ENCODE measurements around the gene SAMD14. TPM values are rescaled to one million over a fixed set of nuclear protein-coding genes. Genes with fewer than 3 reads are reported as not detected.

Gene SAMD14
- total RNA-seq (2012; rRNA removed), result 0.44 and 0.51 TPM in 2 replicates

- Histone ChIP-seq H3K4me2 (ENCODE audit: low read length) (peak within 1 kb of the TSS; percentile 88), H3K36me3 (ENCODE audit: insufficient read depth, low read length) (peaks cover 10% of the 10 kb centered on the region), H3K4me3 (ENCODE audit: low read length) (peak within 1 kb of the TSS; percentile 63), H3K9ac (ENCODE audit: low read depth, low read length) (no peak within 1 kb of the TSS), H3K9me3 (replicated peaks; ENCODE audit: low read length) (no peaks in the 10 kb centered on the region), H3K27me3 (ENCODE audit: control insufficient read depth, insufficient read depth, low read length) (peaks cover 2% of the 10 kb centered on the region), H3K4me1 (ENCODE audit: control insufficient read depth, insufficient read depth, low read length) (peaks cover 25% of the 10 kb centered on the region)
Observed at GRCh38 chr17:50129728-50130558, at the start of gene SAMD14. Gene SAMD14 (minus strand): TSS chr17:50130160. CDS start chr17:50124959, 5,201 bp downstream.

GRCh38 chr17:50177983-50178834 is 48.2 kb upstream of the SAMD14 start:
- Histone ChIP-seq H3K9me3 (replicated peaks; ENCODE audit: low read length) (no peaks in the 10 kb centered on the region), H3K4me1 (ENCODE audit: control insufficient read depth, insufficient read depth, low read length) (peaks cover 70% of the 10 kb centered on the region), H3K9ac (ENCODE audit: low read depth, low read length) (peak overlapping the region; percentile 86), H3K4me2 (ENCODE audit: low read length) (peak overlapping the region; percentile 63), H3K4me3 (ENCODE audit: low read length) (peak overlapping the region; percentile 43), H3K36me3 (ENCODE audit: insufficient read depth, low read length) (peaks cover 10% of the 10 kb centered on the region), H3K27me3 (ENCODE audit: control insufficient read depth, insufficient read depth, low read length) (no peaks in the 10 kb centered on the region)

GRCh38 chr17:50177476-50177875 is 47.5 kb upstream of the SAMD14 start:
- H3K27me3 ChIP-seq (ENCODE audit: control insufficient read depth, insufficient read depth, low read length), result no peaks in the 10 kb centered on the region
- H3K36me3 ChIP-seq (ENCODE audit: insufficient read depth, low read length), result peaks cover 4% of the 10 kb centered on the region
- no peaks in the 10 kb centered on the region for H3K9me3 ChIP-seq (replicated peaks; ENCODE audit: low read length)
- H3K4me2 ChIP-seq (ENCODE audit: low read length), result peak overlapping the region; percentile 63
- peaks cover 74% of the 10 kb centered on the region for H3K4me1 ChIP-seq (ENCODE audit: control insufficient read depth, insufficient read depth, low read length)
- H3K9ac ChIP-seq (ENCODE audit: low read depth, low read length), result peak overlapping the region; percentile 86
- peak overlapping the region; percentile 43 for H3K4me3 ChIP-seq (ENCODE audit: low read length)

DNA sequence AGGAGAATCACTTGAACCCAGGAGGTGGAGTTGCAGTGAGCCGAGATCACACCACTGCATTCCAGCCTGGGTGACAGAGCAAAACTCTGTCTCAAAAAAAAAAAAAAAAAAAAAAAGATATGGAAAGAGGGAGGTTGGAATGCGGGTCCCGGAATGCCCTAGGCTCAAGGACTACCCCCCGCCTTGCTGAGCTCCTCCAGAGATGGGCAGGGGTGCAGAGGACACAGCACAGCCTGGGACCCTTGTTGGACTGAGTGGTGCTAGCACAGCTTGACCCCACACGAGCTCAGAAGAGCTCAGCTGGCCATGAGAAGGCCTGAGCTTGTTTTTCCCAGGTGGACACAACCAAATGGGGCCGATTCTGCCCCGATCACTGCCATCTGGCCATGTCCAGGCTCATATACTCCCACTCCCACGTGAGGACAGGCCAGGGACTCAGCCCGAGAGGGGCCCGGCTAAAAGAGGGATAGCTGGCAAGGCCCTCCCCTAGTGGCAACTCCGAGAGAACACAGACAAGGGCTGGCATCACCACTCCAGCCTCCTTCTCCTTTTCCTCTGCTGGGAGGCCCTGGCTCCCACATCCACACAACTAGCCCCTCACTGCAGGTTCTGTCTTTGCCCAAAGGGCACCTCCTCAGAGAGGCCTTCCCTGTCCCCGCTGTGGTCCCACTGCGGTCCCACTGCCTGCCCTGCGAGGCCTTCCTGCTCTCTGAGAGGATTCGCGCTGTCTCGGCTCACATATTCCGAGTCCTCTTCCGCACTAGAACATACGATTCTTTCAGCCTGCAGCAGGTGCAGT is 46.8 kb upstream of the SAMD14 start:
- Histone ChIP-seq H3K36me3 (ENCODE audit: insufficient read depth, low read length) (peaks cover under 1% of the 10 kb centered on the region), H3K9me3 (replicated peaks; ENCODE audit: low read length) (no peaks in the 10 kb centered on the region), H3K4me3 (ENCODE audit: low read length) (no peak overlapping the region), H3K9ac (ENCODE audit: low read depth, low read length) (peak overlapping the region; percentile 86), H3K4me1 (ENCODE audit: control insufficient read depth, insufficient read depth, low read length) (peaks cover 69% of the 10 kb centered on the region), H3K27me3 (ENCODE audit: control insufficient read depth, insufficient read depth, low read length) (no peaks in the 10 kb centered on the region), H3K4me2 (ENCODE audit: low read length) (no peak overlapping the region)

- Histone ChIP-seq H3K27me3 (ENCODE audit: control insufficient read depth, insufficient read depth, low read length) (no peaks in the 10 kb centered on the region), H3K4me2 (ENCODE audit: low read length) (no peak overlapping the region), H3K4me1 (ENCODE audit: control insufficient read depth, insufficient read depth, low read length) (peaks cover 54% of the 10 kb centered on the region), H3K4me3 (ENCODE audit: low read length) (no peak overlapping the region), H3K36me3 (ENCODE audit: insufficient read depth, low read length) (no peaks in the 10 kb centered on the region), H3K9ac (ENCODE audit: low read depth, low read length) (peak overlapping the region; percentile 11), H3K9me3 (replicated peaks; ENCODE audit: low read length) (no peaks in the 10 kb centered on the region)
Observed at GRCh38 chr17:50175035-50175807, 45.3 kb upstream of the SAMD14 start.

- Histone ChIP-seq H3K4me3 (ENCODE audit: low read length) (no peak overlapping the region), H3K9ac (ENCODE audit: low read depth, low read length) (no peak overlapping the region), H3K9me3 (replicated peaks; ENCODE audit: low read length) (no peaks in the 10 kb centered on the region), H3K4me1 (ENCODE audit: control insufficient read depth, insufficient read depth, low read length) (peaks cover 47% of the 10 kb centered on the region), H3K36me3 (ENCODE audit: insufficient read depth, low read length) (no peaks in the 10 kb centered on the region), H3K4me2 (ENCODE audit: low read length) (no peak overlapping the region), H3K27me3 (ENCODE audit: control insufficient read depth, insufficient read depth, low read length) (no peaks in the 10 kb centered on the region)
Observed at GRCh38 chr17:50174444-50174843, 44.5 kb upstream of the SAMD14 start.

- peak overlapping the region; percentile 42 for H3K4me2 ChIP-seq (ENCODE audit: low read length)
- H3K9me3 ChIP-seq (replicated peaks; ENCODE audit: low read length), result no peaks in the 10 kb centered on the region
- peak overlapping the region; percentile 16 for H3K4me3 ChIP-seq (ENCODE audit: low read length)
- peak overlapping the region; percentile 76 for H3K9ac ChIP-seq (ENCODE audit: low read depth, low read length)
- no peaks in the 10 kb centered on the region for H3K27me3 ChIP-seq (ENCODE audit: control insufficient read depth, insufficient read depth, low read length)
- peaks cover 45% of the 10 kb centered on the region for H3K4me1 ChIP-seq (ENCODE audit: control insufficient read depth, insufficient read depth, low read length)
- no peaks in the 10 kb centered on the region for H3K36me3 ChIP-seq (ENCODE audit: insufficient read depth, low read length)
Observed at GRCh38 chr17:50173335-50173941, 43.5 kb upstream of the SAMD14 start.

GRCh38 chr17:50172936-50173334 is 43.0 kb upstream of the SAMD14 start:
- H3K9ac ChIP-seq (ENCODE audit: low read depth, low read length), result peak overlapping the region; percentile 76
- no peaks in the 10 kb centered on the region for H3K27me3 ChIP-seq (ENCODE audit: control insufficient read depth, insufficient read depth, low read length)
- no peaks in the 10 kb centered on the region for H3K9me3 ChIP-seq (replicated peaks; ENCODE audit: low read length)
- H3K4me2 ChIP-seq (ENCODE audit: low read length), result peak overlapping the region; percentile 42
- H3K4me3 ChIP-seq (ENCODE audit: low read length), result peak overlapping the region; percentile 16
- peaks cover 43% of the 10 kb centered on the region for H3K4me1 ChIP-seq (ENCODE audit: control insufficient read depth, insufficient read depth, low read length)
- H3K36me3 ChIP-seq (ENCODE audit: insufficient read depth, low read length), result no peaks in the 10 kb centered on the region

DNA sequence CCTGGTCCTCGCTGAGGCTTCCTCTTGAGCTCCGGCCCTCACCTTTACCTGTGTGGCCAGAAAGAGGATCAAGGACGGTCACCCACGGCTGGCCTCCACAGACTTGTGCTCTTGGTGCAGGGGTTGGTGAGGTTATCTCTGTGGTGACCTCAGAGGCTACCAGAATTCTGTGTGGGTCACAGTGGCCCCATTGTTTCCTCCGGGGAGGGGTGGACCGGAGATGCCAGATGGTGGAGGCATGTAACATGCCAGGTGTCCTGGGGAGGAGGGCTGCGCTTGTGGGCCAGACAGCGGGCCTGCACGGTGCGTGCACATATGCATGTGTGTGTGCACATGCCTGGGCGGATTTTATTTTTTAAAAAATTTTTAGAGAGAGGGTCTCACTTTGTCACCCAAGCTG is 42.2 kb upstream of the SAMD14 start:
- Histone ChIP-seq H3K9me3 (replicated peaks; ENCODE audit: low read length) (no peaks in the 10 kb centered on the region), H3K4me1 (ENCODE audit: control insufficient read depth, insufficient read depth, low read length) (peaks cover 43% of the 10 kb centered on the region), H3K9ac (ENCODE audit: low read depth, low read length) (no peak overlapping the region), H3K4me3 (ENCODE audit: low read length) (no peak overlapping the region), H3K36me3 (ENCODE audit: insufficient read depth, low read length) (no peaks in the 10 kb centered on the region), H3K27me3 (ENCODE audit: control insufficient read depth, insufficient read depth, low read length) (no peaks in the 10 kb centered on the region), H3K4me2 (ENCODE audit: low read length) (no peak overlapping the region)

DNA sequence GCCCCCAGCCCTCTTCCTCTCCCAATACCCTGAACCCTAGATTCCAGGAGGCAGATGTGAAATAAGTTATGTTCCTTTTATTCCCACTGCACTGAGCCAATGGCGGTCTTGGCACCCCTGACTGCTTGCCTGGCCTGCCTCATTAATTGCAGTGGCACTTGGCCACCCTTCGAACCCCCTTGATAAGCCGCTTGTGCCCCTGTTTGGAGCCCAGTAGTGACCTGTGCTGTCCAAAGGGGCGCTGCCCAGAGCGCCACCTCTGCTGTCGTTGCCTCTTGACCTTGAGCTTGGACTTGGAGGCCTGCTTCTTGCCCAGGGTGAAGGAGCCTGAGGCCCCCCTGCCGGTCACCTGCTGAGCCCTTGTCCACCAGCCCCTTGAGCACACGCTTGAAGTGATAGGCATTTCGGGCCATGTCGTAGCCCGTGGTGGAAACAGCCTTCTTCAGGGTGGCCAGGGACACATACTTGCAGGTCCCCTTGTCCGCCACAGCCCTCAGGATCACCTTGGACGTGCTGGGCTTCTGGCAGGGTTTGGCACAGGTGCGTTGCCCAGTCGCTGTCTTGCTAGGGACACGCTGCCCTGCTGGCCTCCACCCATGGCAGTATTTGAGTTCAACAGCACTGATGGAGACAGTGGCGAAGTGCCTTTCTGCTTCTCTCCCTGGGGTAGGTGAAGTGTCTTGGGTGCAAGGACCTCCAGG is 41.6 kb upstream of the SAMD14 start:
- H3K4me2 ChIP-seq (ENCODE audit: low read length), result no peak overlapping the region
- no peak overlapping the region for H3K4me3 ChIP-seq (ENCODE audit: low read length)
- H3K9me3 ChIP-seq (replicated peaks; ENCODE audit: low read length), result no peaks in the 10 kb centered on the region
- H3K9ac ChIP-seq (ENCODE audit: low read depth, low read length), result no peak overlapping the region
- no peaks in the 10 kb centered on the region for H3K27me3 ChIP-seq (ENCODE audit: control insufficient read depth, insufficient read depth, low read length)
- H3K36me3 ChIP-seq (ENCODE audit: insufficient read depth, low read length), result no peaks in the 10 kb centered on the region
- peaks cover 40% of the 10 kb centered on the region for H3K4me1 ChIP-seq (ENCODE audit: control insufficient read depth, insufficient read depth, low read length)
